Subcutaneous adipose tissue (tissue), 4 donors: Measurements from ENCODE around the gene S100A1. TPM values are rescaled to one million over a fixed set of nuclear protein-coding genes. Genes with fewer than 3 reads are reported as not detected.

Experiments
- CTCF ChIP-seq: fragments of 450-650 bp; IDR thresholded peaks from one replicate; pipeline ENCODE4 v1.5.1; 2016; ENCODE audit warnings: low read depth, mild to moderate bottlenecking, control low read depth, antibody characterized with exemption, moderate library complexity
- total RNA-seq, 4 donors: library from RNA; depleted of rRNA; stranded (reverse); fragments of >200 nt; gene quantifications; one replicate each; pipeline ENCODE4 v1.1.0, GENCODE V29; 2016

The S100A1 gene
- total RNA-seq, 4 donors from 2014 or later = 0.66 to 132 (median 17.2) TPM

DNA sequence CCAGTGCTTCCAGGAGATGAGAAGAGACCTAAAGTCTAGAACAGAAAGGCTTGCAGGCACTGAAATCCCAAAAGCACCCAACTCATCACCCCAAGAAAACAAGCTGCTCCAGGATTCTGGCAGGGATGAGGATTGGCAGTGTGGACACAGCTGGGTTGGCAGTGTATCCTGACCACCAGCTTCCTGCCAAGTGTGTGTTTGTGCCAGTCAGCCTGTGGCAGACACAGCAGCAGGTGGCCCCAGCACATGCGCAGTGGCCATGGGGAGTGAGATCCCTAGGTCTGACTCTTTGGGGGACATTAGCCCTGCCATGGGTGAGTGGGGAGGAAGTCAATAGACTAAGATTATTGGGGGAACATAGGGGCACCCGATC, 21.6 kb downstream of the S100A1 start:
- TF ChIP-seq CTCF = no peak

GRCh38 chr1:153651771-153652170, 23.5 kb downstream of the S100A1 start:
- TF ChIP-seq CTCF = no peak

- TF ChIP-seq CTCF = no peak
Observed at GRCh38 chr1:153652805-153653500, 24.7 kb downstream of the S100A1 start.

DNA sequence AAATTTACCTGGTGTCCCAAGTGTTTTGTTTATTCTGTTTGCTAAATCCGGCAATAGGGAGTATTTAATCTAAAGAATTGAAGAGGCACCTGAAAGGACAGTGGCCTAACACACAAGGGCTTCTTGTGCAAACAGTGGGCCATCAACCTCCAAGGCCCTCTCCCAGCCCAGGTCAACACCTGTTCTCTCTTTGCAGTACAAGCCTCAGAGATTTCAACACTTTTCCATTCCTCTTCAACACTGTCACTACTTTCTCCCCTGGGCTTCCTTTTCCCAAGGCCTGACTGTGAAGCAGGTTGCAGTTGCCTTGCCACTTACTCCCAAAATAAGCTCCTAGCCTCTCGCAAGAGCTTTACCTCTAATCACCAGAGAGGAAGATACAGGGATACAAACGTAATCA, 27.1 kb downstream of the S100A1 start:
- TF ChIP-seq CTCF = no peak

DNA sequence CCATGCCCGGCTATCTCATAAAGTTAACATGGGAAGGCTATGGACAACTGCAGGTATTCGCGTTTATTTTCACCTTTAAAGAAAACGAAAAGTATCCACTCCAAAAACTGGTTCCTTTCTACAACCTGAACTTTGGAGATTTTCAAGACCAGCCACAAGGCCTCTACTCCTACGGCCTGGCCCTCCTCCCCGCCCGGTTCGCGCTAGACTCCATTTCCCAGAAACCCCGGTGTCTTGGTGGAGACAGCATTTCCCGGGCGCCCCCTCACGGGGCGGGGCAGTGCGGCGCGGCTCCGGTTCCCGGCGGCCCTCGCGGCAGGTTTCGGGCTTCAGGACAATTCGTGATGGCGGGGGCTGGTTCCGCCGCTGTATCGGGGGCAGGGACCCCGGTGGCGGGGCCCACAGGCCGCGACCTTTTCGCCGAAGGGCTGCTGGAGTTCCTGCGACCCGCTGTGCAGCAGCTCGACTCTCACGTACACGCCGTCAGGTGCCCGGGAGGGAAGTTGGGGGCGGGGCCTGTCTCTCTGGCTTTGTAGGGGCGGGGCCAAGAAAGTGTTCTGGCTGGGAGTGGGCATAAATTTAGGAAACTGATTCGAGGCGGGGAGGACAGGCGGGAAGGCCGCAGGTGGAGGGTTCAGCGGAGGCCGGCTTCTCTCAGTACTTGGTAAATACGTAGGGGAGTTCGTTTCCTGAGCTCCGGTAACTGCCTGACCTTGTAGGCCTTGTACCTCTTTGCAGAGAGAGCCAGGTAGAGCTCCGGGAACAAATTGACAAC, 30.4 kb downstream of the S100A1 start, which contains the start of gene SNAPIN:
Gene SNAPIN (plus strand): TSS at position 304 of the 775 bp plus-strand sequence. CDS start 41 bp downstream, at position 345.
- no peak for TF ChIP-seq CTCF

DNA sequence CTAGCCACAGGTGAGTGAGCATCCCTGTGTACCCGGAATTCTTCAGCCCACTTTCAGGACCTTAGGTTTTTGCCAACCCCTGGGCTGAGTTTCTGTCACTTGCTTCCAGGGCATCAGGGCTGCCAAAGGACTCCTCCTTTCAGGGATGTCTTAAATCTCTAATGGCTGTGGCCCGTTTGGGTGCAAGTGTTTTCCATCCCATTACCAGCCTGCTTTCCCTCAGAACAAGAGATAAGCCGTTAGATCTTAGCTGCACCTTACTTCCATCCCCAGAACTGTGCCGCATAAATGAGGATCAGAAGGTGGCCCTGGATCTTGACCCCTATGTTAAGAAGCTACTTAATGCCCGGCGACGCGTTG, 30.9 kb downstream of the S100A1 start:
- no peak for TF ChIP-seq CTCF

GRCh38 chr1:153659656-153660055, 31.4 kb downstream of the S100A1 start:
- TF ChIP-seq CTCF = no peak
